GM12878 (cell line): ENCODE results near the gene ZG16B. TPM values are rescaled to one million over a fixed set of nuclear protein-coding genes. Genes with fewer than 3 reads are reported as not detected.

Source experiments
- ATAC-seq: fragments of 200-7000 bp; cut with Tn5 transposase; 3 replicates; pipeline ENCODE4 v1.9.1; 2020; ENCODE audit warnings: mild to moderate bottlenecking, moderate library complexity
- BruUV-seq: library from RNA; stranded (reverse); fragments of 400-500 nt; replicated peaks from 2 replicates; lab custom pipeline; 2021; lab: Mats Ljungman, UMichigan
- CTCF ChIA-PET: fragments of 300-600 bp; sonication (Branson Sonifier 250); formaldehyde crosslinking; extraction: SDS; loops from one replicate; lab custom pipeline; 2021; ENCODE audit warnings: inconsistent platforms; lab: Yijun Ruan, JAX
- POLR2A ChIA-PET: fragments of 350-600 bp; formaldehyde crosslinking; extraction: SDS; loops from one replicate; lab custom pipeline; 2021; ENCODE audit warnings: inconsistent platforms; lab: Charles Lee
- RAD21 ChIA-PET: fragments of 300-600 bp; sonication (Branson Sonifier 250); formaldehyde crosslinking; loops from one replicate; lab custom pipeline; 2023; ENCODE audit warnings: antibody characterized with exemption; ENCODE audit not compliant: unreplicated experiment; lab: Charles Lee
- SMC1A ChIA-PET: fragments of 300-600 bp; sonication (Branson Sonifier 250); formaldehyde crosslinking; loops from one replicate; lab custom pipeline; 2023; ENCODE audit not compliant: unreplicated experiment, uncharacterized antibody; lab: Charles Lee
- DNase-seq: peaks from one replicate; pipeline ENCODE4 v3.0.0-alpha.2; 2011; ENCODE audit warnings: low read depth, low spot score
- FAIRE-seq: peaks from 3 replicates; lab custom pipeline; 2011; peaks lifted over from hg19 to GRCh38; lab: Jason Lieb, UNC
- H2AFZ ChIP-seq: 2 replicates; pipeline ENCODE4 v1.6.0; 2011; ENCODE audit warnings: low read depth, low read length, control low read depth; ENCODE audit not compliant: control insufficient read depth
- H3K27ac ChIP-seq: 2 replicates; pipeline ENCODE4 v1.5.1; 2011; ENCODE audit warnings: control low read depth; ENCODE audit not compliant: control insufficient read depth, insufficient read depth
- H3K27me3 ChIP-seq, 2 experiments: replicated peaks in 1 of 2; 2 replicates each; pipeline versions ENCODE4 v1.6.0 to v1.6.1; 2011; ENCODE audit warnings: low read length in 1 of 2; ENCODE audit not compliant: control insufficient read depth in 2 of 2, insufficient read depth in 2 of 2
- H3K36me3 ChIP-seq, 2 experiments: 2 replicates each; pipeline ENCODE4 v1.5.1; 2011; ENCODE audit warnings: low read length in 1 of 2; ENCODE audit not compliant: control insufficient read depth in 2 of 2, insufficient read depth in 2 of 2
- H3K4me1 ChIP-seq: 2 replicates; pipeline ENCODE4 v1.6.1; 2011; ENCODE audit warnings: mild to moderate bottlenecking, low read length, moderate library complexity, mixed read lengths; ENCODE audit not compliant: control insufficient read depth, insufficient read depth
- H3K4me2 ChIP-seq: 2 replicates; pipeline ENCODE4 v1.6.0; 2011; ENCODE audit warnings: control low read depth; ENCODE audit not compliant: control insufficient read depth, insufficient read depth
- H3K4me3 ChIP-seq: fragments of 200-600 bp; sonication (generic); 2 replicates; pipeline ENCODE4 v1.5.1; 2016
- H3K79me2 ChIP-seq: 2 replicates; pipeline ENCODE4 v1.6.0; 2011; ENCODE audit warnings: low read length; ENCODE audit not compliant: control insufficient read depth, insufficient read depth
- H3K9ac ChIP-seq: 2 replicates; pipeline ENCODE4 v1.8.0; 2011; ENCODE audit warnings: low read length, control low read depth, mixed read lengths; ENCODE audit not compliant: control insufficient read depth, insufficient read depth
- H3K9me3 ChIP-seq: replicated peaks from 3 replicates; pipeline ENCODE4 v1.5.1; 2011; ENCODE audit warnings: mild to moderate bottlenecking, low read length; ENCODE audit not compliant: control insufficient read depth, insufficient read depth
- H4K20me1 ChIP-seq: 2 replicates; pipeline ENCODE4 v1.6.0; 2011; ENCODE audit not compliant: control insufficient read depth, insufficient read depth
- BMI1 ChIP-seq: fragments of 450-650 bp; IDR thresholded peaks from 2 replicates; pipeline ENCODE4 v1.6.1; 2016; ENCODE audit warnings: mild to moderate bottlenecking, moderate library complexity, borderline replicate concordance
- E2F8 ChIP-seq: fragments of 450-650 bp; IDR thresholded peaks from 2 replicates; pipeline ENCODE4 v1.6.1; 2018; ENCODE audit warnings: mild to moderate bottlenecking, low read depth, moderate library complexity; ENCODE audit not compliant: partially characterized antibody
- EGR1 ChIP-seq, 2 experiments: IDR thresholded peaks; 1 replicate in 1 of 2; 2 replicates in 1 of 2; pipeline ENCODE4 v1.6.1; 2011 to 2012; ENCODE audit warnings: low read depth in 2 of 2, low read length in 2 of 2, borderline replicate concordance in 1 of 2, mild to moderate bottlenecking in 1 of 2, moderate library complexity in 1 of 2
- EZH2 ChIP-seq: IDR thresholded peaks from 2 replicates; pipeline ENCODE4 v1.6.1; 2012; ENCODE audit warnings: low read depth, mild to moderate bottlenecking, control low read depth, inconsistent platforms, low read length, borderline replicate concordance; ENCODE audit not compliant: control insufficient read depth
- MEF2B ChIP-seq: fragments of 450-650 bp; IDR thresholded peaks from 2 replicates; pipeline ENCODE4 v1.6.1; 2018; ENCODE audit warnings: mild to moderate bottlenecking, moderate library complexity; ENCODE audit not compliant: partially characterized antibody, poor library complexity, severe bottlenecking
- PKNOX1 ChIP-seq: fragments of 450-650 bp; IDR thresholded peaks from 2 replicates; pipeline ENCODE4 v1.6.1; 2016; ENCODE audit warnings: mild to moderate bottlenecking
- POU2F2 ChIP-seq: IDR thresholded peaks from 3 replicates; pipeline ENCODE4 v1.6.1; 2011; ENCODE audit warnings: low read depth, mild to moderate bottlenecking, low read length, borderline replicate concordance
- ZBTB33 ChIP-seq: fragments of 450-650 bp; IDR thresholded peaks from 2 replicates; pipeline ENCODE4 v1.6.1; 2017; ENCODE audit warnings: mild to moderate bottlenecking
- ZNF207 ChIP-seq: fragments of 450-650 bp; IDR thresholded peaks from 2 replicates; pipeline ENCODE4 v1.6.1; 2014; ENCODE audit warnings: antibody characterized with exemption, mild to moderate bottlenecking, borderline replicate concordance
- WGBS: methylation state at CpG from one replicate; pipeline ENCODE4 v1.1.6; 2016; ENCODE audit warnings: low lambda C conversion rate; ENCODE audit not compliant: insufficient replicate concordance, insufficient coverage; ENCODE audit errors: missing lambda C conversion rate; 5-methylcytosine and 5-hydroxymethylcytosine counted together
- in situ Hi-C: fragments of 300-500 bp; cut with MboI; formaldehyde crosslinking; loops from 9 replicates; pipeline ENCODE4 v1.14.3; 2018; ENCODE audit warnings: mixed read lengths
- intact Hi-C: fragments of 100-400 bp; cut with micrococcal nuclease; formaldehyde crosslinking; loops from one replicate; pipeline ENCODE4 v1.14.2; 2022; ENCODE audit not compliant: unreplicated experiment
- polyA plus RNA-seq, 11 experiments: library from polyadenylated mRNA; depleted of rRNA in 4 of 11; unstranded in 6 of 11; stranded (reverse) in 5 of 11; fragments of >200 nt; fragmentation: Nextera tagmentation in 4 of 11; fragmentation: Illumina TruSeq in 1 of 11; extraction: Ambion mirVana in 4 of 11; extraction: Trizol in 1 of 11; gene quantifications; 1 replicate in 1 of 11; 2 replicates in 10 of 11; pipeline versions ENCODE4 v1.2.1 to v1.2.3, GENCODE V29; 2011 to 2016; ENCODE audit warnings: inconsistent platforms in 2 of 11, missing spikeins in 2 of 11, low read depth in 1 of 11
- total RNA-seq, 4 experiments: library from RNA; depleted of rRNA in 3 of 4; stranded (reverse); fragments of >200 nt in 3 of 4; fragmentation: Illumina TruSeq in 1 of 4; extraction: Trizol in 1 of 4; gene quantifications; 2 replicates each; pipeline versions ENCODE4 v1.2.1 to v1.2.3, GENCODE V29; 2013 to 2021

ZG16B gene
- total and polyA plus RNA-seq, 10 of the 15 experiments (the other 5 are each of a cell fraction or from before 2014, with no cell fraction given) = 1.00 to 11.6 (median 5.8) TPM

- CTCF ChIA-PET = no interaction called here
- no peak overlapping the region for H2AFZ ChIP-seq
- no peaks in the 10 kb centered on the region for H3K27me3 ChIP-seq
- SMC1A ChIA-PET = no interaction called here
- no peak overlapping the region for H3K27ac ChIP-seq
- H4K20me1 ChIP-seq = no peaks in the 10 kb centered on the region
- no peaks in the 10 kb centered on the region for H3K79me2 ChIP-seq
- FAIRE-seq = no peak
- DNase-seq = no peak
- POLR2A ChIA-PET = no interaction called here
- no peak overlapping the region for H3K4me3 ChIP-seq
- RAD21 ChIA-PET = no interaction called here
- no peaks in the 10 kb centered on the region for H3K36me3 ChIP-seq
- peaks cover 2% of the 10 kb centered on the region; the same call in 1 of the 2 replicates for H3K4me1 ChIP-seq
- H3K9me3 ChIP-seq = no peaks in the 10 kb centered on the region
- BruUV-seq = no TSS peak
- in situ Hi-C loops (no loop called here), intact Hi-C loops (no loop called here)
- no peak for ATAC-seq
- H3K4me2 ChIP-seq = no peak overlapping the region
- WGBS = 58% methylated on average over 13 of the region's 13 CpGs
- TF ChIP-seq PKNOX1 = no peak
- no peak for TF ChIP-seq POU2F2
- TF ChIP-seq ZNF207 = no peak
- no peak for TF ChIP-seq ZBTB33
- TF ChIP-seq EZH2 = no peak
- no peak for TF ChIP-seq E2F8
- no peak for TF ChIP-seq BMI1
- TF ChIP-seq EGR1 (IDR thresholded peaks at IDR 0.05; ENCODE audit: borderline replicate concordance in 1 of 2, low read depth in 2 of 2, low read length in 2 of 2) = no peak
- TF ChIP-seq MEF2B = no peak
- H3K9ac ChIP-seq = no peak overlapping the region
Measured at GRCh38 chr16:2836646-2837508, 6.8 kb downstream of the ZG16B start.
